Caco-2 (cell line): ENCODE measurements around the gene MST1R. TPM values are rescaled to one million over a fixed set of nuclear protein-coding genes. Genes with fewer than 3 reads are reported as not detected.

Experiments
- BruUV-seq: library from RNA; stranded (reverse); fragments of 400-500 nt; replicated peaks from 2 replicates; lab custom pipeline; 2021; lab: Mats Ljungman, UMichigan
- CTCF ChIA-PET: fragments of 300-600 bp; sonication (Branson Sonifier 250); formaldehyde crosslinking; loops from one replicate; lab custom pipeline; 2022; ENCODE audit warnings: antibody characterized with exemption; lab: Charles Lee
- POLR2A ChIA-PET: fragments of 300-600 bp; sonication (Branson Sonifier 250); formaldehyde crosslinking; loops from one replicate; lab custom pipeline; 2022; ENCODE audit warnings: antibody characterized with exemption; lab: Charles Lee
- DNase-seq, 2 experiments: peaks; one replicate each; pipeline versions ENCODE4 v3.0.0 to v3.0.0-alpha.2; 2020 to 2022
- H3K27me3 ChIP-seq: replicated peaks from 2 replicates; pipeline ENCODE4 v1.6.0; 2011; ENCODE audit warnings: low read length; ENCODE audit not compliant: control insufficient read depth, insufficient read depth
- H3K36me3 ChIP-seq: 2 replicates; pipeline ENCODE4 v1.5.1; 2011; ENCODE audit warnings: low read length; ENCODE audit not compliant: control insufficient read depth, insufficient read depth
- H3K4me1 ChIP-seq: fragments of 250-450 bp; sonication (Bioruptor Pico); 2 replicates; pipeline ENCODE4 v1.5.1; 2020; ENCODE audit warnings: mild to moderate bottlenecking
- H3K4me3 ChIP-seq: 2 replicates; pipeline ENCODE4 v1.5.1; 2011; ENCODE audit warnings: low read depth, mild to moderate bottlenecking, control low read depth, low read length
- H3K9me3 ChIP-seq: fragments of 250-450 bp; sonication (Bioruptor Pico); 2 replicates; pipeline ENCODE4 v1.5.1; 2020; ENCODE audit warnings: mild to moderate bottlenecking, moderate library complexity
- H3K27ac Mint-ChIP-seq: one replicate; pipeline ENCODE4 v1.8.0; 2022; ENCODE audit warnings: mixed read lengths; ENCODE audit not compliant: unreplicated experiment
- H3K27me3 Mint-ChIP-seq: one replicate; pipeline ENCODE4 v1.8.0; 2022; ENCODE audit warnings: mixed read lengths; ENCODE audit not compliant: insufficient read depth, unreplicated experiment
- H3K36me3 Mint-ChIP-seq: one replicate; pipeline ENCODE4 v1.8.0; 2022; ENCODE audit warnings: mild to moderate bottlenecking, mixed read lengths; ENCODE audit not compliant: insufficient read depth, unreplicated experiment
- H3K4me1 Mint-ChIP-seq: one replicate; pipeline ENCODE4 v1.8.0; 2022; ENCODE audit warnings: low read depth, mixed read lengths; ENCODE audit not compliant: unreplicated experiment
- H3K4me3 Mint-ChIP-seq: one replicate; pipeline ENCODE4 v1.8.0; 2022; ENCODE audit warnings: mild to moderate bottlenecking, moderate library complexity, mixed read lengths; ENCODE audit not compliant: unreplicated experiment
- H3K9me3 Mint-ChIP-seq: one replicate; pipeline ENCODE4 v1.8.0; 2022; ENCODE audit warnings: mixed read lengths; ENCODE audit not compliant: unreplicated experiment
- intact Hi-C: fragments of 100-400 bp; cut with micrococcal nuclease; formaldehyde crosslinking; loops from one replicate; pipeline ENCODE4 v1.10.0; 2022; ENCODE audit not compliant: unreplicated experiment
- total RNA-seq: library from RNA; stranded (reverse); gene quantifications from 2 replicates; pipeline ENCODE4 v1.2.3, GENCODE V29; 2022
- TF ChIP-seq, protein P1 (sequence below), 2 experiments: fragments of 200-600 bp in 1 of 2; IDR thresholded peaks; 1 replicate in 1 of 2; 2 replicates in 1 of 2; pipeline versions ENCODE4 v1.5.1 to v1.8.0; 2011 to 2022; ENCODE audit warnings: antibody characterized with exemption in 1 of 2, control low read depth in 1 of 2, inconsistent platforms in 1 of 2, low read depth in 1 of 2, low read length in 1 of 2, mild to moderate bottlenecking in 1 of 2, moderate library complexity in 1 of 2; ENCODE audit not compliant: insufficient read depth in 1 of 2, severe bottlenecking in 1 of 2, unreplicated experiment in 1 of 2

The MST1R gene
- total RNA-seq, 1 experiment from 2014 or later, result 11.8 TPM

GRCh38 chr3:49930922-49931321 lies 27.2 kb upstream of the MST1R start:
- H3K4me1 ChIP-seq, result peaks cover 21% of the 10 kb centered on the region
- H3K27me3 Mint-ChIP-seq, result no peaks in the 10 kb centered on the region
- no peaks in the 10 kb centered on the region for H3K9me3 ChIP-seq
- CTCF ChIA-PET, result interaction anchor here (0.5 to 1.0 kb wide), 3 partner anchors 9 to 39 kb away, joined by 3 to 13 read pairs (median 5); partner anchors contain the start of gene RBM6
- H3K36me3 Mint-ChIP-seq, result peaks cover 5% of the 10 kb centered on the region
- BruUV-seq, result no TSS peak
- intact Hi-C loops, result no loop called here
- H3K4me3 Mint-ChIP-seq, result peak overlapping the region; percentile 42
- no peak overlapping the region for H3K4me3 ChIP-seq
- TF ChIP-seq, protein P1, sequence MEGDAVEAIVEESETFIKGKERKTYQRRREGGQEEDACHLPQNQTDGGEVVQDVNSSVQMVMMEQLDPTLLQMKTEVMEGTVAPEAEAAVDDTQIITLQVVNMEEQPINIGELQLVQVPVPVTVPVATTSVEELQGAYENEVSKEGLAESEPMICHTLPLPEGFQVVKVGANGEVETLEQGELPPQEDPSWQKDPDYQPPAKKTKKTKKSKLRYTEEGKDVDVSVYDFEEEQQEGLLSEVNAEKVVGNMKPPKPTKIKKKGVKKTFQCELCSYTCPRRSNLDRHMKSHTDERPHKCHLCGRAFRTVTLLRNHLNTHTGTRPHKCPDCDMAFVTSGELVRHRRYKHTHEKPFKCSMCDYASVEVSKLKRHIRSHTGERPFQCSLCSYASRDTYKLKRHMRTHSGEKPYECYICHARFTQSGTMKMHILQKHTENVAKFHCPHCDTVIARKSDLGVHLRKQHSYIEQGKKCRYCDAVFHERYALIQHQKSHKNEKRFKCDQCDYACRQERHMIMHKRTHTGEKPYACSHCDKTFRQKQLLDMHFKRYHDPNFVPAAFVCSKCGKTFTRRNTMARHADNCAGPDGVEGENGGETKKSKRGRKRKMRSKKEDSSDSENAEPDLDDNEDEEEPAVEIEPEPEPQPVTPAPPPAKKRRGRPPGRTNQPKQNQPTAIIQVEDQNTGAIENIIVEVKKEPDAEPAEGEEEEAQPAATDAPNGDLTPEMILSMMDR (IDR thresholded peaks at IDR 0.05; ENCODE audit: insufficient read depth in 1 of 2, low read depth in 1 of 2, low read length in 1 of 2, severe bottlenecking in 1 of 2, unreplicated experiment in 1 of 2), result peak in 1 of 2 experiments; percentile 45
- no peaks in the 10 kb centered on the region for H3K36me3 ChIP-seq
- H3K27me3 ChIP-seq, result no peaks in the 10 kb centered on the region
- H3K27ac Mint-ChIP-seq, result peak overlapping the region; percentile 7
- POLR2A ChIA-PET, result interaction anchor here (1.4 kb wide), 1 partner anchor 9 kb away, joined by 15 read pairs; the partner anchor contains the start of gene RBM6
- no peaks in the 10 kb centered on the region for H3K9me3 Mint-ChIP-seq
- H3K4me1 Mint-ChIP-seq, result peaks cover 8% of the 10 kb centered on the region
- DNase-seq, result peak; percentile 78 to 79

GRCh38 chr3:49930168-49930690 lies 26.6 kb upstream of the MST1R start:
- H3K4me3 ChIP-seq, result peak overlapping the region; percentile 60

More at GRCh38 chr3:49930168-49930690, 26.6 kb upstream of the MST1R start:
- POLR2A ChIA-PET, result interaction anchor here (0.6 to 1.4 kb wide), 7 partner anchors 10 to 257 kb away, joined by 3 to 41 read pairs (median 4); partner anchors contain the start of gene RBM6
- H3K4me1 ChIP-seq, result peaks cover 21% of the 10 kb centered on the region
- H3K9me3 ChIP-seq, result no peaks in the 10 kb centered on the region
- Mint-ChIP-seq H3K4me3 (peak overlapping the region; percentile 97), H3K36me3 (peaks cover 5% of the 10 kb centered on the region), H3K4me1 (peaks cover 8% of the 10 kb centered on the region), H3K27me3 (no peaks in the 10 kb centered on the region), H3K27ac (peak overlapping the region; percentile 94), H3K9me3 (no peaks in the 10 kb centered on the region)
- TSS peak; percentile 76 for BruUV-seq
- no peak for DNase-seq
- CTCF ChIA-PET, result interaction anchor here (0.6 to 1.7 kb wide), 12 partner anchors 10 to 390 kb away, joined by 3 to 14 read pairs (median 4); partner anchors contain the start of genes INKA1, RBM6 and TRAIP
- H3K27me3 ChIP-seq, result no peaks in the 10 kb centered on the region
- no peaks in the 10 kb centered on the region for H3K36me3 ChIP-seq
- intact Hi-C loops, result no loop called here
- TF ChIP-seq, protein P1 (IDR thresholded peaks at IDR 0.05; ENCODE audit: insufficient read depth in 1 of 2, low read depth in 1 of 2, low read length in 1 of 2, severe bottlenecking in 1 of 2, unreplicated experiment in 1 of 2), result no peak
